Measurements from ENCODE around the gene TMEM151B. TPM values are rescaled to one million over a fixed set of nuclear protein-coding genes. Genes with fewer than 3 reads are reported as not detected.
"Not testable (repeated sequence)": the region's sequence is repeated elsewhere in the genome, so short reads cannot be mapped to it uniquely, and the experiment has no call there.

The TMEM151B gene
- total RNA-seq, 2 donors from 2014 or later = not detected

DNA sequence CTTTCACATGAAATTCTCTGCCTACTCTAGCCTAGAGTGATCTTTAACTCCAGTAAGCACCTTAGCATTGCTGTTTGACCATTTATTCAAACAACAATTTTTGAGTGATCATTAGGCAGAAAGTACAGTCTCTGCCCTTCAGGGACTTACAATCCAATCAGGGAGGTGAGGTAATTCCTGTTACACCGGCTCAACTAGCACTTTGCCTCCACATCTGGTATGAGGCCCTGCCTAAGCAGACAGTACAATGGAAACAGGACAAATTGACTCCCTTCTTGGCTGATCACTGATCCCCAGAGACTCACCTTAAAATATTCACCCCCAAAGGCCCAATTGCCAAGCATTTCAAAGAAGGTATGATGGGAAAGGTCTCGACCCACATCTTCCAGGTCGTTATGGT, 41.5 kb downstream of the TMEM151B start:
- DNase-seq (ENCODE audit: low spot score) = no peak
- intact Hi-C loops (cut with DNase I) = no loop called here

DNA sequence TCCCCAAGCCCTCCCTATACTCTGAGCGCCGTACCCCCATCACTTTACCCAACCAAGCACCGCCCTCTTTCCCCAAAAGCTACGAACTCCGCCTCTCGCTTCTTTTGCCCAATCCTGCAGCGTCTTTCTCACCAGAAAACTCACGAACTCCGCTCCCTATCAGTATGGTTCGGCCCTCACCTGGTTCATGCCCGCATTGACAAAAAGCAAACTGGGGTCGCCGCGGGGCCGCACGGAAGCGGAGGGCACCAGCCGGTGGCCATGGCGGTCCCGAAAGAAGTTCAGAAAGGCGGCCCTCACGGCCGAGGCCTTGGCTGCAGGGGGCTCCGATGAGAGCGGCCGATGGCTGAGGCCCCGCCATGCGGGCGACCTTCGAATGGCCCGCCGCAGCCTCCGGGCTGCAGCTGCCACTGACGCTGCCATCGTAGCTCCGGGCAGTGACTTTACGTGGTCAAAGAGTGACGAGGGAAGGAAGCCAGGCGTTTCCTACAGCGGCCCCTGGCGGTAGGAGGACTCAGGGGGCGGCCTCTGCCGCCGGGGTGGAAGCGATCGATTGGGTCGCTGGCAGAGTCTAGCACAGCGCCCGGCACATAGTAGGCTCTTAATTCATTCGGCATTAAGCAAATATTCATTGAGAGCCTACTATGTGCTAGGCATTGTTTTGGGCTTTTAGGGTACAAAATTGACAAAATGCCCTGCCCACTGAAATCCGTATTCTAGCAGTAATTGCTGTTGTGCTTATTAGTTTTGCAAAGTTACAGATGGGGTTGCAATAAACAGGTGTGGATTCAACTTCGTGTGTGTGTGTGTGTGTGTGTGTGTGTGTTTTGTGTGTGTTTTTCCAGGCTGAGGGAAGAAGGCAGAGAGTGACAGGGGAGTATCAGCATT, 42.9 kb downstream of the TMEM151B start, which contains the start of gene AARS2:
Gene AARS2 (minus strand): TSS at position 447 of the 888 bp plus-strand sequence. CDS start 24 bp downstream, at position 423.
- intact Hi-C loops (cut with DNase I) = no loop called here
- peak; percentile 97 for DNase-seq (ENCODE audit: low spot score)

DNA sequence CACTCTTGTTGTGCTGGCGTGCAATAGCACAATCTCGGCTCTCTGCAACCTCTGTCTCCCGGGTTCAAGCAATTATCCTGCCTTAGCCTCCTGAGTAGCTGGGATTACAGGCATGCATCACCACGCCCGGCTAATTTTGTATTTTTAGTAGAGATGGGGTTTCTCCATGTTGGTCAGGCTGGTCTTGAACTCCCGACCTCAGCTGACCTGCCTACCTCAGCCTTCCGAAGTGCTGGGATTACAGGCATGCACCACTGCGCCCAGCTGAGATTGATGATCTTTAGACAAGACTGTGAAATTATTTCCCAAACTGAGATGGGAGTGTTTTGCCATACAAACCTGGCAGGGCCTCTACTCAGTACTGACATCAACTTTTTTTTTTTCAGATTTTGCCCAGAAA, 44.4 kb downstream of the TMEM151B start:
- intact Hi-C loops (cut with DNase I) = not testable (repeated sequence)
- peak; percentile 13 for DNase-seq (ENCODE audit: low spot score)

- no peak for DNase-seq (ENCODE audit: low spot score)
- intact Hi-C loops (cut with DNase I) = no loop called here
These were observed 45.3 kb downstream of the TMEM151B start for GRCh38 chr6:44315516-44315915.

DNA sequence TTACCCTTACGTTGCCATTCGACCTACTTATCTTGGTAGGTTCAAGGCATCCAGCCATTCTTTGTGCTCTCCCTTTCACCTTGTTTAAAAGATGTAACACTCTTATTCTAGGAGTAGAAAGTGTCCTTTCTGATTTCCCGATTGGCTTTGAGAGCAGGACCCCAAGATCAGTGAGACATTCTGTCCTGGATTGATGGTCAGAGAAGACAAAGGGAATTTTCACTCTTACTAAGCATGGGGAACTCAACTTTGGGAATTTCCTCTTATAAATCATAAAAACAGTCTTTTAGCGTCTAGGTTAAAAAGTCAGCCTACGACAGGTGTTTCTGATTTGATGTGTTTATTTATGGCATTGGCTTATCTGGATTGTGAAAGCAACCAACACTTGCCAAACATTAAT, 45.7 kb downstream of the TMEM151B start:
- intact Hi-C loops (cut with DNase I) = no loop called here
- peak; percentile 3 for DNase-seq (ENCODE audit: low spot score)

- intact Hi-C loops (cut with DNase I) = no loop called here
These were observed 46.2 kb downstream of the TMEM151B start for GRCh38 chr6:44316481-44316880.

DNA sequence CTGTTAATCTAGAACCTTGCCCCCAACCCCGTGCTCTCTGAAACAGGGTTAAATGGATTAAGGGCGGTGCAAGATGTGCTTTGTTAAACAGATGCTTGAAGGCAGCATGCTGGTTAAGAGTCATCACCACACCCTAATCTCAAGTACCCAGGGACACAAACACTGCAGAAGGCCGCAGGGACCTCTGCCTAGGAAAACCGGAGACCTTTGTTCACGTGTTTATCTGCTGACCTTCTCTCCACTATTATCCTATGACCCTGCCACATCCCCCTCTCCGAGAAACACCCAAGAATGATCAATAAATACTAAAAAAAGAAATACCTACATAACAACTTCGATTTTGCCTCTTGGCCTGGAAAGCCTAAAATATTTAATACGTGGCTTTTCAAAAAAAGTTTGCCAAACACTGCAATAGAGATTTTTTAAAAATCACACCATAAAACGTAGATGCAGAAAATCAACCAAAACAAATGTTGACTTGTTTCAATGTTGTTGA, 46.9 kb downstream of the TMEM151B start:
- DNase-seq (ENCODE audit: low spot score) = peak; percentile 7
- intact Hi-C loops (cut with DNase I) = not testable (repeated sequence)

More at GRCh38 chr6:44316481-44316880, 46.2 kb downstream of the TMEM151B start:
- DNase-seq (ENCODE audit: low spot score) = peak; percentile 81

DNA sequence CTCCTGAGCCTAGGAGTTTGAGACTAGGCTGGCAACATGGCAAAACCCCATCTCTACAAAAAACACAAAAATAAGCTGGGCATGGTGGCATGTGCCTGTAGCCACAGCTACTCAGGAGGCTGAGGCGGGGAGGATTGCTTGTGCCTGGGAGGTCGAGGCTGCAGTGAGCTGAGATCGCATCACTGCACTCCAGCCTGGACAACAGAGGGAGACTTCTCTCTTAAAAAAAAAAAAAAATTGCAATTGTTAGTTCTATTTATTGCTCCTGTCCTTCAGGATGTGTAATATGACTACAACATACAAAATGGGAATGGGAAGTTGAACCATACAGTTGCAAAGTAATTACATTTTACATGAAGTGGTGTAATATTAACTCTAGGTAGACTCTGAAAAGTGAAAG, 51.0 kb downstream of the TMEM151B start:
- peak; percentile 5 for DNase-seq (ENCODE audit: low spot score)
- intact Hi-C loops (cut with DNase I) = no loop called here

- intact Hi-C loops (cut with DNase I) = no loop called here
These were observed 56.8 kb downstream of the TMEM151B start for GRCh38 chr6:44327096-44327495.

DNA sequence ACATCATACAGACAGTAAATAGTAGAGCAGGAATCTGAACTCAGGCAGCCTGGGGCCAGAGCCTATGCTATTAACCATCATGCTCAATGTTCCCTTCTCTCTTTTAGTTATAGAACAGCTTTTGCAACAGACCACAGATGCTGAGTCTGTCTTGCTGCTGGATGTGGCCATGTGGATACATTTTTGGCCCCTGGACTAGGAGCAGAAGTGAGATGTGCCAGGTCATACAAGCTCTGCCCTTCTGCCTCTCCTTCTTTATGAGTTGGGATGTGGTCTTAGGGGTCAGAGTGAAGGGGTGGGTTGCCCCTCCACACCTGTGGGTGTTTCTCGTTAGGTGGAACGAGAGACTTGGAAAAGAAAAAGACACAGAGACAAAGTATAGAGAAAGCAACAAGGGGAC, 57.5 kb downstream of the TMEM151B start:
- intact Hi-C loops (cut with DNase I) = no loop called here
- DNase-seq (ENCODE audit: low spot score) = no peak

More at GRCh38 chr6:44327096-44327495, 56.8 kb downstream of the TMEM151B start:
- DNase-seq (ENCODE audit: low spot score) = no peak

DNA sequence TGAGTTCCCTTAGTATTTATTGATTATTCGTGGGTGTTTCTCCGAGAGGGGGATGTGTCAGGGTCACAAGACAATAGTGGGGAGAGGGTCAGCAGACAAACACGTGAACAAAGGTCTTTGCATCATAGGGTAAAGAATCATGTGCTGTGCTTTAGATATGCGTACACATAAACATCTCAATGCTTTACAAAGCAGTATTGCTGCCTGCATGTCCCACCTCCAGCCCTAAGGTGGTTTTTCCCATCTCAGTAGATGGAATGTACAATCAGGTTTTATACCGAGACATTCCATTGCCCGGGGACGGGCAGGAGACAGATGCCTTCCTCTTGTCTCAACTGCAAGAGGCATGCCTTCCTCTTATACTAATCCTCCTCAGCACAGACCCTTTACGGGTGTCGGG, 58.0 kb downstream of the TMEM151B start:
- intact Hi-C loops (cut with DNase I); DNase-seq (ENCODE audit: low spot score): not testable (repeated sequence)

DNA sequence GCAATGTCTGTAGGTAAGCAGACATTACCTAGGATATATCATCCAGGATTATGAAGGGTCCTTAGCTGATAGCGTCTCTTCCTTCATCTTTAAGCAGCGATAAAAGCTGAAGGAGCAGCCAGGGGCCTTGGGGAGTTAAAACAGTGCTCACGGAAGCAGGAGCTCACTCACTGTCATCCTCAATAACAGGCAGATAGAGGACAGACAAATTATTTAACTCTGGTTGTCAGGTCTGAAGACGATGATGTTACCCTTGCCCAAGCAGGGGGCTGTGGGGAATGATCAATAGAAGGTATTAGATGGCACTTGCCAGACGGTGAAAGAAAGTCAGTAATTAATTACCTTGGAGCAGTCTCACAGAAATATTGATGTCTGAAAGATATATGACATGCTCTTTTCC, 59.6 kb downstream of the TMEM151B start:
- intact Hi-C loops (cut with DNase I) = loop anchor here (10.0 kb wide), 2 partner anchors 225 to 235 kb away; no protein-coding TSS in a partner anchor
- DNase-seq (ENCODE audit: low spot score) = no peak

- intact Hi-C loops (cut with DNase I) = loop anchor here (10.0 kb wide), 2 partner anchors 228 to 238 kb away; no protein-coding TSS in a partner anchor
These were observed 62.3 kb downstream of the TMEM151B start for GRCh38 chr6:44332585-44332984.

DNA sequence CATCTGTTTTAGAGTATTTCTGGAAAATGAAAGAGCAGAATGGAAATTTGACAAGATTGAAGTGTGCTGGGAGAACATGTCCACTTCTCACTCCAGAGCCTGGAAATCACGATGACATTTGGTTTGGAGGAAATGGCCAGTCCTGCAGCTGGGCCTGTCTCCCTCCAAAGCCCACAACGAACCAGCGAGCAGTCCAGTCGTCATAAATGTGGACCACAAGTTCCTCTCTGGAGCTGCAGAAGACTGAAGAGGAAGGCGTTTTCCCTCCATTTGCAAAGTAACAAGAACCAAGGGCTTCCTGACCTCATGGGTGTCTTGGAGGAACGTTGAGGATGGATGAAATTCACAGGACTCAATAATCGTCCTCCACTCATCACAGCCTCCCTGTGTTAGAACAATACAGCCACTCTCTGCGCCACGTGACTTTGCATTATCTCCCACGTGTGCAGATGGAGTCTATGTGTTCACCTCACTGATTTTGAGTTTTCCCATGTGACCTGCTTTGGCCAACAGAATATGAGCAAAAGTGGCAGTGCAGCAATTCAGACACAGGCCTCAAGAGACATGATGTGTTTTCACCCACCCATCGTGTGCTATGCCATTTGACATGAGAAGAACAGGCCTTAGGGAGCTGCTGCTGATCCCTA, 63.1 kb downstream of the TMEM151B start:
- intact Hi-C loops (cut with DNase I) = loop anchor here (10.0 kb wide), 2 partner anchors 229 to 239 kb away; no protein-coding TSS in a partner anchor

More at GRCh38 chr6:44332585-44332984, 62.3 kb downstream of the TMEM151B start:
- no peak for DNase-seq (ENCODE audit: low spot score)

GRCh38 chr6:44333942-44334341, 63.7 kb downstream of the TMEM151B start:
- no peak for DNase-seq (ENCODE audit: low spot score)
- intact Hi-C loops (cut with DNase I) = loop anchor here (10.0 kb wide), 2 partner anchors 229 to 239 kb away; no protein-coding TSS in a partner anchor

More for the DNA sequence above, 63.1 kb downstream of the TMEM151B start:
- DNase-seq (ENCODE audit: low spot score) = no peak

GRCh38 chr6:44335631-44336030, 65.4 kb downstream of the TMEM151B start:
- intact Hi-C loops (cut with DNase I) = loop anchor here (5.0 to 10.0 kb wide), 3 partner anchors 68 to 241 kb away; partner anchors contain the start of gene NFKBIE (in 1 of the 2)
- no peak for DNase-seq (ENCODE audit: low spot score)

DNA sequence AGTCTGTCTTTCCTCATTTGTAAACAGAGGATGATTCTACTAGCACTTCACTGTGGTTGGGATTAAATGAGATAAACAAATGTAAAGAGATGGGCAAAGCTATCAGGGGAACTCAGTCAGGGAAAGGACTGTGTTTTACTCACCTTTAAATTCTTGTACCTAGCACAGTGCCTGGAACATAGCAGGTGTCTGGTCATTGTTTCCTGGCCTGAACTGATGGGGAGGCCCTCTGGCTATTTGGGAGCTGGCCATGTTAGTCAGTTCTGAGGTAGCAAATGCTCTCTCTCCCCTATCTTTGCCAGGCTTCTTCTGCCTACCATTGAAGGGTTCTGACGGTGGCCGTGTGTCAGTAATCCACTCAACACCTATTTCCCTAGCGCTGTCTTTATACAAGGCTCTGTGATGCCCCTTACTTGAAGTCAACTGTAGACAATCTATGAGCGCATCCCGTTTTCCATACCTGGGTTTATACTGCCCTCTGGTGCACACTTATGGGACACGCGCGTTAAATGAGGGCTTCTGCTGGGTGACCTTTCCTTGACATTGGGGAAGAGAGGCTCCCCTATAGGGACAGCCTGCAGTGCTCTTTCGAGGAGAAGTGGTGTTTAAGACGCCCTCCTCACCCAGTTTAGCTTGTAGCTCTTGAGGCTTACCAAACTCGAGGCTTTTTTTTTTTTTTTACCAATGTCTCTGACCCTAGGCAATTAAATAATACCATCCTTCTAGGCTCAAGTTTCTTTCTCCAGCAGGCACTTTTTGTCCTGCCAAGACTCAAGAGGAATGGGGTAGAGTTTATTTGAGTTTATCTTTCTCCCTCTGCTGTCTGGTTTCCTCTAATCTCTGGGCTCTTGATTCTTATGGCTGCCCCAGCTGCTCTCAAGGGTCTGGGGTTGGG, 68.2 kb downstream of the TMEM151B start:
- intact Hi-C loops (cut with DNase I) = loop anchor here (5.0 to 10.0 kb wide), 3 partner anchors 71 to 244 kb away; partner anchors contain the start of gene NFKBIE (in 1 of the 2)
- DNase-seq (ENCODE audit: low spot score) = no peak

DNA sequence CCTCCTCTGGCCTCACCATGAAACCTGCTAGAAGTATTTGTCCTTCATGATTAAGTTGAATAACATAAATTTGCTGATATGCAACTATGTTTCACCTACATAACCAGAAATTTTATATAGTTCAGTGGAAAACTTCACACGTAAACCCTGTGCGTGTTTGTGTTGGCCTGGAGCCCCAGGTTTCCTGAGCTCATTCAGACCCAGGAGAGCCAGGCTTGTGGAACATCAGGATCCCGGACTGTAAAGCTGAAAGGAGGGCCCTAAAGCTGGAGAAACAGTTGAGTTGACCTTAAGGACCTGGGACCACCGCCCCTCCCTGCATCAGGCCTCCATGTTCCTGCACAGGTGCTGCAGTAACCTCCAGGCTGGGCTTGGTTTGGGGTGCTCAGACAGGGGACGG, 69.1 kb downstream of the TMEM151B start:
- DNase-seq (ENCODE audit: low spot score) = no peak
- intact Hi-C loops (cut with DNase I) = loop anchor here (5.0 to 10.0 kb wide), 3 partner anchors 72 to 244 kb away; partner anchors contain the start of gene NFKBIE (in 1 of the 2)
